PFSK-1 (cell line): ENCODE data around the gene ZNF75A.

Experiments
- POLR2AphosphoS5 ChIP-seq: IDR thresholded peaks from 2 replicates; pipeline ENCODE4 v1.6.1; 2012; ENCODE audit warnings: low read depth, mild to moderate bottlenecking, control low read depth, low read length, moderate library complexity
- REST ChIP-seq, 2 experiments: IDR thresholded peaks; 2 replicates each; pipeline versions ENCODE4 v1.6.1 to v1.8.0; 2011 to 2012; ENCODE audit warnings: low read depth in 2 of 2, low read length in 2 of 2, control low read depth in 1 of 2, inconsistent platforms in 1 of 2, mild to moderate bottlenecking in 1 of 2, moderate library complexity in 1 of 2; ENCODE audit not compliant: insufficient read depth in 1 of 2
- TAF1 ChIP-seq: IDR thresholded peaks from 2 replicates; pipeline ENCODE4 v1.6.1; 2012; ENCODE audit warnings: low read length, control low read depth, borderline replicate concordance; ENCODE audit not compliant: insufficient read depth

DNA sequence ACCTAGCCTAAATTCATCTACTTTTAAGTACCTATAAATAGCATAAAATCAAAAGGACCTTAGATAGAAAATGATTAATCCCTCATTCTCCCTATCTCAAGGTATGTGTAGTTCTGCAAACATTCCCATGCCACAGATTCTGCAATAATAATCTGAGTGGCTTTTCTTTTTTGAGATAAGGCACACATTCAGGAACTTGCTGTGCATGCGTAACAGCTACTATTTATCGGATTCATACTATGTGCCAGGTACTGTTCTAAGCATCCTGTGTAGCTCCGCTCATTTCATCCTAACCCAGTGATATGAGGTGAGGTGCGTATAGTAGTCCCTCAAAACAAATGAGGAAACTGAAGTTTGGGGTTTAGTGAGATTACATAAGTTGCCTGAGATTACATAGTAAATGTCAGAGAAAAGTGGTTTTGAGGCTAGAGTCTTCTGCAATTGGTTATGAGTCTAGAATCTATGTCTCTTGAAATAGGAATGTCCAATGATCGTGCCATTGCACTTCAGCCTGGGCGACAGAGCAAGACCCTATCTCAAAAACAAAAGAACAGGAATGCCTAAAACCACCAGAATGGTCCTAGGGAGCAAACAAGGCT, 24.0 kb upstream of the ZNF75A start:
- TF ChIP-seq REST (IDR thresholded peaks at IDR 0.05; ENCODE audit: insufficient read depth in 1 of 2, low read depth in 2 of 2, low read length in 2 of 2) (no peak), POLR2AphosphoS5 (no peak), TAF1 (no peak)
